GM13977 (cell line): ENCODE results near the gene CEP44.
"Not testable (repeated sequence)": the region's sequence is repeated elsewhere in the genome, so short reads cannot be mapped to it uniquely, and the experiment has no call there.

Source experiments
- DNase-seq: peaks from one replicate; pipeline ENCODE4 v3.0.0; 2012; ENCODE audit warnings: low spot score
- in situ Hi-C: fragments of 300-500 bp; cut with MboI; formaldehyde crosslinking; loops from one replicate; pipeline ENCODE4 v1.12.0; 2022; ENCODE audit warnings: low sequenced_read_pairs, low pct_unique_long_range_greater_than_20kb, mixed read lengths, inconsistent platforms; ENCODE audit not compliant: unreplicated experiment
- TF ChIP-seq, protein P1 (sequence below): IDR thresholded peaks from 2 replicates; pipeline ENCODE4 v1.5.1; 2012; ENCODE audit warnings: mild to moderate bottlenecking, control low read depth; ENCODE audit not compliant: insufficient read depth; ENCODE audit errors: extremely low read depth, missing control alignments

The CEP44 gene

DNA sequence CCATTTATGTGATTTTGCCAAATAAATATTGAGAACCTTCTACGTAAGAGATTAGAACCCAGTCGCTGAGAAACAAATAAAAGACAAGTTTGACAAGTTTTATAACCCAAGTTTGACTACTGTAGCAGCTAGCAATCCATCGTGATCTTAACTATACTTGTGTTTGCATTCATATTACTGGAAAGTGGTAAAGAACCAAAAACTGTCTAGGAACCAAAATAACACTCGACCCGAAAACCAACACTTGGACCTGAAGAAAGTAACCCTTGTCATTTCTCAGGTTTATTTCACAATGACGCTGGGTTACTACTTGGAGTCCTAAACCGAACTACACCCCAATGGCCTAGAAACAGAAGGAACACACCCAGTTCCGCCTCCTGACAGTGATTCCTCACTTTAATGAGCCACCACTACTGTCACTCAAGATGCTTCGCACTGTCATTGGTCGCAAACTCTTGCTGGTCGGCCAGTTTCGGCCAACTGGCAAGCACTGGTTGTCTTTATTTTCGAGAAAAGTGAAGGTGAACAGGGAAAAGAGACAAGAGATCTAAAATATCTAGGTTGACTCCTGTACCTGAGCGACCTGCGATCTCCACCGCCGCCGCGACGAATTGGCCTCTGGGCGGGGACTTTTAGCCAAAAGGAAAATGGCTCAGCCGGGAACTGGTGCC lies 740 bp upstream of the CEP44 start:
- TF ChIP-seq, protein P1, sequence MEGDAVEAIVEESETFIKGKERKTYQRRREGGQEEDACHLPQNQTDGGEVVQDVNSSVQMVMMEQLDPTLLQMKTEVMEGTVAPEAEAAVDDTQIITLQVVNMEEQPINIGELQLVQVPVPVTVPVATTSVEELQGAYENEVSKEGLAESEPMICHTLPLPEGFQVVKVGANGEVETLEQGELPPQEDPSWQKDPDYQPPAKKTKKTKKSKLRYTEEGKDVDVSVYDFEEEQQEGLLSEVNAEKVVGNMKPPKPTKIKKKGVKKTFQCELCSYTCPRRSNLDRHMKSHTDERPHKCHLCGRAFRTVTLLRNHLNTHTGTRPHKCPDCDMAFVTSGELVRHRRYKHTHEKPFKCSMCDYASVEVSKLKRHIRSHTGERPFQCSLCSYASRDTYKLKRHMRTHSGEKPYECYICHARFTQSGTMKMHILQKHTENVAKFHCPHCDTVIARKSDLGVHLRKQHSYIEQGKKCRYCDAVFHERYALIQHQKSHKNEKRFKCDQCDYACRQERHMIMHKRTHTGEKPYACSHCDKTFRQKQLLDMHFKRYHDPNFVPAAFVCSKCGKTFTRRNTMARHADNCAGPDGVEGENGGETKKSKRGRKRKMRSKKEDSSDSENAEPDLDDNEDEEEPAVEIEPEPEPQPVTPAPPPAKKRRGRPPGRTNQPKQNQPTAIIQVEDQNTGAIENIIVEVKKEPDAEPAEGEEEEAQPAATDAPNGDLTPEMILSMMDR, result no peak
- DNase-seq, result peak; percentile 85
- in situ Hi-C loops, result no loop called here

DNA sequence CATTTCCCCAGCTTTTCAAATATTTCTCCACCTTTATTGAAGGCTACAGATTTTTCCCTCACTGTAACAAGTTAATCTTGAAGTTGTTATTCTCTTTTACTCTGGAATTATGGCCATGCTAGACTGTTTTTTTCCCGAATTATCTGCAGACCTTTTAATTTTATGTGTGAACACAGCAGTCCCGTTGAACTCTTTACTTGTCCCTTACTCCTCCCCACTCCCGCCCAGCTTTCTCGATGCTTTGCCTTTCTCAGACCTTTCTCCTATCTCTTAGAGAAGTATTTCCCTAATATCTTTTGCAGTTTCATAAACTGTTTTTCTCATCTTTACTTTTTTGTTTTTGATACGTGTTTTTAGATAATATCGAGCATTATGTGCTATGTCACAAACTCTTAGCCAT lies 776 bp downstream of the CEP44 start:
- in situ Hi-C loops, result no loop called here
- DNase-seq, result no peak
- TF ChIP-seq, protein P1, result no peak

DNA sequence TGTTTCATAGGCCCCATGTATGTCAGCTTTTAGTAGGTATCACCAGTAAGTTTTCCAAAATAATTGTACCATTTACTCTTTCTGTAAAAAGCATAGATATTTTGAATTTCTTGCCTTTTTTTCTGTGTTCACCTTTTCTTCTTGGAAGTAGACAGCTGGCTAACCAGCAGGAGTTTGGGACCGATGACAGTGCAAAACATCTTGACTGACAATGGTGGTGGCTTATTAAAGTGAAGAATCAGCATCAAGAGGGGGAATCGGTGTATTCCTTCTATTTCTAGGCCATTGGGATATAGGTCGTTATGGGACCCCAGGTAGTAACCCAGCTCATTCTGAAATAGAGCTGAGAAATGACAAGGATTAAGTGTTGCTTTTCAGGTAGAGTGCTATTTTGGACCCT lies 3.2 kb downstream of the CEP44 start:
- no peak for DNase-seq
- TF ChIP-seq, protein P1, result no peak
- in situ Hi-C loops, result no loop called here

DNA sequence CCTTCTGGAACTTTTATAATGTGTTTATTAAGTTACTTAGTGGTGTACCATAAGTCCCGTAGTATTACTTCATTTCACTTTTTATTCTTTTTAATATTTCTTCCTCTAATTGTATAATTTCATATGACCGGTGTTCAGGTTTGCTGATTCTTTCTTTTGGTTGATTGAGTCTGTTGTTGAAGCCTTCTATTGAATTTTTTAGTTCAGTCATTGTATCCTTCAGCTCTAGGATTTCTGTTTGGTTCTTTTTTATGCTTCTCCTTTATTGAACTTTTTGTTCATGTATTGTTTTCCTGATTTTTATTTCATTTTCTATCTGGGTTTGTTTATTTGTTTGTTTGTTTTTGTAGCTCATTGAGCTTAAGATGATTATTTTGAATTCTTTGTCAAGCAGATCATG lies 8.8 kb downstream of the CEP44 start:
- in situ Hi-C loops, result no loop called here
- no peak for DNase-seq

DNA sequence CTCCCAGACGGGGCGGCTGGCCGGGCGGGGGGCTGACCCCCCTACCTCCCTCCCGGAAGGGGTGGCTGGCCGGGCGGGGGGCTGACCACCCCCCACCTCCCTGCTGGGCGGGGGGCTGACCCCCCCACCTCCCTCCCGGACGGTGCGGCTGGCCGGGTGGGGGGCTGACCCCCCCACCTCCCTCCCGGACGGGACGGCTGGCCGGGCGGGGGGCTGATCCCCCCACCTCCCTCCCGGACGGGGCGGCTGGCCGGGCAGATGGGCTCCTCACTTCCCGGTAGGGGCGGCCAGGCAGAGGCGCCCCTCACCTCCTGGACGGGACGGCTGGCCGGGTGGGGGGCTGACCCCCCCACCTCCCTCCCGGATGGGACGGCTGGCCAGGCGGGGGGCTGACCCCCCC lies 10.9 kb downstream of the CEP44 start:
- in situ Hi-C loops, DNase-seq: not testable (repeated sequence)

More for the DNA sequence above, 8.8 kb downstream of the CEP44 start:
- TF ChIP-seq, protein P1, result no peak

DNA sequence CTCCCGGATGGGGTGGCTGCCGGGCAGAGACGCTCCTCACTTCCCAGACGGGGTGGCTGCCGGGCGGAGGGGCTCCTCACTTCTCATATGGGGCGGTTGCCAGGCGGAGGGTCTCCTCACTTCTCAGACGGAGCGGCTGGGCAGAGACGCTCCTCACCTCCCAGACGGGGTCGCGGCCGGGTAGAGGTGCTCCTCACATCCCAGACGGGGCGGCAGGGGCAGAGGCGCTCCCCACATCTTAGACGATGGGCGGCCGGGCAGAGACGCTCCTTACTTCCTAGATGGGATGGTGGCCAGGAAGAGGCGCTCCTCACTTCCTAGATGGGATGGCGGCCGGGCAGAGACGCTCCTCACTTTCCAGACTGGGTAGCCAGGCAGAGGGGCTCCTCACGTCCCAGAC lies 11.4 kb downstream of the CEP44 start:
- in situ Hi-C loops, DNase-seq: not testable (repeated sequence)

DNA sequence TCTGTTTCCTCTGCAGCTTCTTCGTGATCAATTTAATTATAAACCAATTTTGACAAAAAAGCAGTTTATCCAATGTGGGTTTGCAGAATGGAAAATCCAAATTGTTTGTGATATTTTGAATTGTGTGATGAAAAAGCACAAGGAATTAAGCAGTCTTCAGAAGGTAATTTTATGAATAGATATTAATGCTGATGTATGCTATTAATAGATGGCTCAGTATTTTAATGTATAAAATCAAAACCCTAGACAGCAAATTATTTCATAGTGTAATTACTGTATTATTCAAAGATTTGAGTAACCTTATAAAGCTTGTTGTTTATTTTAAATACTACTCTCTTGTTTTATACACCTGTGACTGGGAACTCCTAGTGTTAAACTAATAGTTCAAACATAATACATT lies 20.0 kb downstream of the CEP44 start:
- TF ChIP-seq, protein P1, result no peak
- DNase-seq, result no peak
- in situ Hi-C loops, result no loop called here

DNA sequence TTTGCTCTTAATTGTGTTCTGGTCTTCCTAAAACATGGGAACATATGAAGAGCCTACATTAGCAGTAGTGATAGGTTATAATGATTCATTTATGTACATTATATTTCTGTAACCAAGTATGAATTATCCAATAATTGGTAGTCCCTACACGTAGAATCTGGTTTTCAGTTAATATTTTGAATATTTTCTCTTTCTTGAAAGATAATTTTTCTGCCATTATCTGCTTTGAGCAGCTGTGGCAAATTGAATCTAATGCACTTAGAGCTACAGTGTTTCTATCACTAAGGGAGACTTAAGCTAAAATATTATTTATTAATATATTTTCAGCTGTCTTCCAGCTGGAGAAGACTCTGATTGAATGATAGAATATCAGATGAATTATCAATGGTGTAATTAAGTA lies 21.0 kb downstream of the CEP44 start:
- DNase-seq, result no peak
- in situ Hi-C loops, result no loop called here
- TF ChIP-seq, protein P1, result no peak
